Measurements from ENCODE around the gene CST6. TPM values are rescaled to one million over a fixed set of nuclear protein-coding genes. Genes with fewer than 3 reads are reported as not detected.

Gene CST6
- total and polyA plus RNA-seq, 2 of the 13 experiments (the other 11 are each of a cell fraction or from before 2014, with no cell fraction given) = not detected

DNA sequence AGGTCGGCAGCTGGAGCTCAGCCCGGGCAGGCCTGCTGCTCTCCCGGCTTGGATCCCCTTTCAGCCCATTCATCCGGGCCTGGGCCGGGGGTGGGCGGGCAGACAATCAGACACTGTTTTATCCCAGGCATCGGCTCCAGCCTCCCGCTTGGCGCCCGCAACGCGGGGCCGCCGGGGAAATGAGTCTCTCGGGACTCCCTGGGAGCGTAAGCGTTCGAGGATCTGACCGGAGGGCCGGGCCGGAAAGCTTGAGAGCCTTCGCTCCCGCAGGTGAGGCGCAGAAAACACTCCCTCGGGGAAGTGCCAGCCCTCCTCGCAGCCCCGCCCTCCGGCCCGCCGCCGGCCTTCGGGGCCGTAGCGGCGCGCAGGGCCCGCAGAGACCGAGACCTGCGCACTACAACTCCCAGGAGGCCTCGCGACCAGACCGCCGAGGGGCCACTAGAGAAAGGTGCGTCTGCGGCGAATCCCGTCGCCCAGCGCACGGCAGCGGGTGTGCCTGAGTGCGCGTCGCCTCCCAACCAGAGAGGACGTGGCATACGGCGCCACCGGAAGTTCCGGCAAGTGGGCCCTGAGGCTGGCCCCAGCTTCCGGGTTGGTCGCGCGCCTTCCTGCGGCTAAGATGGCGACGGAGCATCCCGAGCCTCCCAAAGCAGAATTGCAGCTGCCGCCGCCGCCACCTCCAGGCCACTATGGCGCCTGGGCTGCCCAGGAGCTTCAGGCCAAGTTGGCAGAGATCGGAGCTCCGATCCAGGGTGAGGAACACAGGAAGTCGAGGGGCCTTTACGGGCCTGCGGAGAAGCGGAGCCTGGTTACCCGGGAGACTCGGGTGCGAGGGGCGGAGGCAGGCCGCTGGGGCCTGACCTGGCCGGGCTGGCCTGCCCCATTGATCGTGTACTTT lies 40.2 kb downstream of the CST6 start, which contains the start of gene SF3B2 (continued):
- TF ChIP-seq TCF12 (IDR thresholded peaks at IDR 0.05) (no peak), TCF12 (CRISPR knock-in tag; IDR thresholded peaks at IDR 0.05) (0 out of 2 replicates have a peak, but pooled peaks have one; percentile 13), TBL1XR1 (IDR thresholded peaks at IDR 0.05; ENCODE audit: borderline replicate concordance, low read length, partially characterized antibody) (no peak), RARG (CRISPR knock-in tag; IDR thresholded peaks at IDR 0.05; ENCODE audit: low read depth) (no peak), NFATC3 (CRISPR knock-in tag; IDR thresholded peaks at IDR 0.05) (peak; percentile 87; the same call in 1 of the 2 replicates), ZNF138 (CRISPR knock-in tag; IDR thresholded peaks at IDR 0.05; ENCODE audit: low read depth) (0 out of 2 replicates have a peak, but pooled peaks have one; percentile 40), ZFP90 (CRISPR knock-in tag; IDR thresholded peaks at IDR 0.05; ENCODE audit: borderline replicate concordance) (peak; percentile 78), IKZF4 (CRISPR knock-in tag; IDR thresholded peaks at IDR 0.05; ENCODE audit: borderline replicate concordance, low read depth, not compliant biosample characterization) (peak; percentile 55)
- TF ChIP-seq, protein P1, sequence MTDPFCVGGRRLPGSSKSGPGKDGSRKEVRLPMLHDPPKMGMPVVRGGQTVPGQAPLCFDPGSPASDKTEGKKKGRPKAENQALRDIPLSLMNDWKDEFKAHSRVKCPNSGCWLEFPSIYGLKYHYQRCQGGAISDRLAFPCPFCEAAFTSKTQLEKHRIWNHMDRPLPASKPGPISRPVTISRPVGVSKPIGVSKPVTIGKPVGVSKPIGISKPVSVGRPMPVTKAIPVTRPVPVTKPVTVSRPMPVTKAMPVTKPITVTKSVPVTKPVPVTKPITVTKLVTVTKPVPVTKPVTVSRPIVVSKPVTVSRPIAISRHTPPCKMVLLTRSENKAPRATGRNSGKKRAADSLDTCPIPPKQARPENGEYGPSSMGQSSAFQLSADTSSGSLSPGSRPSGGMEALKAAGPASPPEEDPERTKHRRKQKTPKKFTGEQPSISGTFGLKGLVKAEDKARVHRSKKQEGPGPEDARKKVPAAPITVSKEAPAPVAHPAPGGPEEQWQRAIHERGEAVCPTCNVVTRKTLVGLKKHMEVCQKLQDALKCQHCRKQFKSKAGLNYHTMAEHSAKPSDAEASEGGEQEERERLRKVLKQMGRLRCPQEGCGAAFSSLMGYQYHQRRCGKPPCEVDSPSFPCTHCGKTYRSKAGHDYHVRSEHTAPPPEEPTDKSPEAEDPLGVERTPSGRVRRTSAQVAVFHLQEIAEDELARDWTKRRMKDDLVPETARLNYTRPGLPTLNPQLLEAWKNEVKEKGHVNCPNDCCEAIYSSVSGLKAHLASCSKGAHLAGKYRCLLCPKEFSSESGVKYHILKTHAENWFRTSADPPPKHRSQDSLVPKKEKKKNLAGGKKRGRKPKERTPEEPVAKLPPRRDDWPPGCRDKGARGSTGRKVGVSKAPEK (CRISPR knock-in tag; IDR thresholded peaks at IDR 0.05; ENCODE audit: borderline replicate concordance) = no peak
- TF ChIP-seq, protein P2, sequence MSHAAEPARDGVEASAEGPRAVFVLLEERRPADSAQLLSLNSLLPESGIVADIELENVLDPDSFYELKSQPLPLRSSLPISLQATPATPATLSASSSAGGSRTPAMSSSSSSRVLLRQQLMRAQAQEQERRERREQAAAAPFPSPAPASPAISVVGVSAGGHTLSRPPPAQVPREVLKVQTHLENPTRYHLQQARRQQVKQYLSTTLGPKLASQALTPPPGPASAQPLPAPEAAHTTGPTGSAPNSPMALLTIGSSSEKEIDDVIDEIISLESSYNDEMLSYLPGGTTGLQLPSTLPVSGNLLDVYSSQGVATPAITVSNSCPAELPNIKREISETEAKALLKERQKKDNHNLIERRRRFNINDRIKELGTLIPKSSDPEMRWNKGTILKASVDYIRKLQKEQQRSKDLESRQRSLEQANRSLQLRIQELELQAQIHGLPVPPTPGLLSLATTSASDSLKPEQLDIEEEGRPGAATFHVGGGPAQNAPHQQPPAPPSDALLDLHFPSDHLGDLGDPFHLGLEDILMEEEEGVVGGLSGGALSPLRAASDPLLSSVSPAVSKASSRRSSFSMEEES (CRISPR knock-in tag; IDR thresholded peaks at IDR 0.05) = 0 out of 2 replicates have a peak, but pooled peaks have one; percentile 33
- TF ChIP-seq, protein P3, sequence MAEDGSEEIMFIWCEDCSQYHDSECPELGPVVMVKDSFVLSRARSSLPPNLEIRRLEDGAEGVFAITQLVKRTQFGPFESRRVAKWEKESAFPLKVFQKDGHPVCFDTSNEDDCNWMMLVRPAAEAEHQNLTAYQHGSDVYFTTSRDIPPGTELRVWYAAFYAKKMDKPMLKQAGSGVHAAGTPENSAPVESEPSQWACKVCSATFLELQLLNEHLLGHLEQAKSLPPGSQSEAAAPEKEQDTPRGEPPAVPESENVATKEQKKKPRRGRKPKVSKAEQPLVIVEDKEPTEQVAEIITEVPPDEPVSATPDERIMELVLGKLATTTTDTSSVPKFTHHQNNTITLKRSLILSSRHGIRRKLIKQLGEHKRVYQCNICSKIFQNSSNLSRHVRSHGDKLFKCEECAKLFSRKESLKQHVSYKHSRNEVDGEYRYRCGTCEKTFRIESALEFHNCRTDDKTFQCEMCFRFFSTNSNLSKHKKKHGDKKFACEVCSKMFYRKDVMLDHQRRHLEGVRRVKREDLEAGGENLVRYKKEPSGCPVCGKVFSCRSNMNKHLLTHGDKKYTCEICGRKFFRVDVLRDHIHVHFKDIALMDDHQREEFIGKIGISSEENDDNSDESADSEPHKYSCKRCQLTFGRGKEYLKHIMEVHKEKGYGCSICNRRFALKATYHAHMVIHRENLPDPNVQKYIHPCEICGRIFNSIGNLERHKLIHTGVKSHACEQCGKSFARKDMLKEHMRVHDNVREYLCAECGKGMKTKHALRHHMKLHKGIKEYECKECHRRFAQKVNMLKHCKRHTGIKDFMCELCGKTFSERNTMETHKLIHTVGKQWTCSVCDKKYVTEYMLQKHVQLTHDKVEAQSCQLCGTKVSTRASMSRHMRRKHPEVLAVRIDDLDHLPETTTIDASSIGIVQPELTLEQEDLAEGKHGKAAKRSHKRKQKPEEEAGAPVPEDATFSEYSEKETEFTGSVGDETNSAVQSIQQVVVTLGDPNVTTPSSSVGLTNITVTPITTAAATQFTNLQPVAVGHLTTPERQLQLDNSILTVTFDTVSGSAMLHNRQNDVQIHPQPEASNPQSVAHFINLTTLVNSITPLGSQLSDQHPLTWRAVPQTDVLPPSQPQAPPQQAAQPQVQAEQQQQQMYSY (CRISPR knock-in tag; IDR thresholded peaks at IDR 0.05) = no peak
- TF ChIP-seq, protein P4, sequence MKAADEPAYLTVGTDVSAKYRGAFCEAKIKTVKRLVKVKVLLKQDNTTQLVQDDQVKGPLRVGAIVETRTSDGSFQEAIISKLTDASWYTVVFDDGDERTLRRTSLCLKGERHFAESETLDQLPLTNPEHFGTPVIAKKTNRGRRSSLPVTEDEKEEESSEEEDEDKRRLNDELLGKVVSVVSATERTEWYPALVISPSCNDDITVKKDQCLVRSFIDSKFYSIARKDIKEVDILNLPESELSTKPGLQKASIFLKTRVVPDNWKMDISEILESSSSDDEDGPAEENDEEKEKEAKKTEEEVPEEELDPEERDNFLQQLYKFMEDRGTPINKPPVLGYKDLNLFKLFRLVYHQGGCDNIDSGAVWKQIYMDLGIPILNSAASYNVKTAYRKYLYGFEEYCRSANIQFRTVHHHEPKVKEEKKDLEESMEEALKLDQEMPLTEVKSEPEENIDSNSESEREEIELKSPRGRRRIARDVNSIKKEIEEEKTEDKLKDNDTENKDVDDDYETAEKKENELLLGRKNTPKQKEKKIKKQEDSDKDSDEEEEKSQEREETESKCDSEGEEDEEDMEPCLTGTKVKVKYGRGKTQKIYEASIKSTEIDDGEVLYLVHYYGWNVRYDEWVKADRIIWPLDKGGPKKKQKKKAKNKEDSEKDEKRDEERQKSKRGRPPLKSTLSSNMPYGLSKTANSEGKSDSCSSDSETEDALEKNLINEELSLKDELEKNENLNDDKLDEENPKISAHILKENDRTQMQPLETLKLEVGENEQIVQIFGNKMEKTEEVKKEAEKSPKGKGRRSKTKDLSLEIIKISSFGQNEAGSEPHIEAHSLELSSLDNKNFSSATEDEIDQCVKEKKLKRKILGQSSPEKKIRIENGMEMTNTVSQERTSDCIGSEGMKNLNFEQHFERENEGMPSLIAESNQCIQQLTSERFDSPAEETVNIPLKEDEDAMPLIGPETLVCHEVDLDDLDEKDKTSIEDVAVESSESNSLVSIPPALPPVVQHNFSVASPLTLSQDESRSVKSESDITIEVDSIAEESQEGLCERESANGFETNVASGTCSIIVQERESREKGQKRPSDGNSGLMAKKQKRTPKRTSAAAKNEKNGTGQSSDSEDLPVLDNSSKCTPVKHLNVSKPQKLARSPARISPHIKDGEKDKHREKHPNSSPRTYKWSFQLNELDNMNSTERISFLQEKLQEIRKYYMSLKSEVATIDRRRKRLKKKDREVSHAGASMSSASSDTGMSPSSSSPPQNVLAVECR (CRISPR knock-in tag; IDR thresholded peaks at IDR 0.05; ENCODE audit: borderline replicate concordance) = peak; percentile 96

All from HepG2 (cell line).